Activated CD4-positive, alpha-beta T cell treated with anti-CD3 and anti-CD28 coated beads, Interleukin-2, Interleukin-6, amounts not matched to agents 100 ng/mL and 50 ng/mL, durations not matched to agents 16 hours and 8 hours (primary cell): ENCODE measurements around the gene ENTPD3.
A peak's percentile ranks its signal among the peaks of the same experiment; 100 is the strongest.
"Not testable (repeated sequence)": the region's sequence is repeated elsewhere in the genome, so short reads cannot be mapped to it uniquely, and the experiment has no call there.

Experiments used
- DNase-seq: peaks from one replicate; pipeline ENCODE4 v3.0.0-alpha.2; 2020

ENTPD3 gene

DNA sequence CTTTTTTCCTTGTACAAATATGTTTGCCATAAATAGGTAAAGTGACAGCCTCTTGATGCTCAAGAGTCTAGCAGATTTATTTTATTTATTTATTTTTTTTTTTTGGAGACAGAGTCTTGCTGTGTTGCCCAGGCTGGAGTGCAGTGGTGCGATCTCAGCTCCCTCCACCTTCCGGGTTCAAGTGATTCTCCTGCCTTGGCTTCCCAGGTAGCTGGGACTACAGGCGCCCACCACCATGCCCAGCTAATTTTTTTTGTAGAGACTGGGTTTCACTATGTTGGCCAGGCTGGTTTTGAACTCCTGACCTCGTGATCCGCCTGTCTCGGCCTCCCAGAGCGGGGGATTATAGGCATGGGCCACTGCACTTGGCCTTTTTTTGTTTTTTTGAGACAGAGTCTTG lies 75.9 kb downstream of the ENTPD3 start:
- not testable (repeated sequence) for DNase-seq

DNA sequence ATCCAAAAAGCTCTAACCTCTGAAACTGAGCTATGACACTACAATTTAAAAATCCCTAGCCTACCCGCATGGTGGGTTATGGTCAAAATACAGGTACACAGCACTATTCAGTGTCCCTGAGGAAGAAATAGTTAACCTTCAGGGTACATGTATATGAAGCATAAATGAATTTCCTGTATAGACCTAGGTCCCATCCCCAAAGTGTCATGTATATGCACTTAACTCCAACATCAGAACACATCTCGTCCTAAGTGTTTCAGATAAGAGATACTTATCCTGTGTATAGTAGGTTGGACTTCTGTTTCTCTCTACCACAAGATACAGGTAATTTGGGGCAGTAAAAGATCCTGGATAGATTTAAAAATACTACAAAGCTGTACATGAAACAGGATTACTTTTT lies 76.6 kb downstream of the ENTPD3 start:
- DNase-seq: no peak

DNA sequence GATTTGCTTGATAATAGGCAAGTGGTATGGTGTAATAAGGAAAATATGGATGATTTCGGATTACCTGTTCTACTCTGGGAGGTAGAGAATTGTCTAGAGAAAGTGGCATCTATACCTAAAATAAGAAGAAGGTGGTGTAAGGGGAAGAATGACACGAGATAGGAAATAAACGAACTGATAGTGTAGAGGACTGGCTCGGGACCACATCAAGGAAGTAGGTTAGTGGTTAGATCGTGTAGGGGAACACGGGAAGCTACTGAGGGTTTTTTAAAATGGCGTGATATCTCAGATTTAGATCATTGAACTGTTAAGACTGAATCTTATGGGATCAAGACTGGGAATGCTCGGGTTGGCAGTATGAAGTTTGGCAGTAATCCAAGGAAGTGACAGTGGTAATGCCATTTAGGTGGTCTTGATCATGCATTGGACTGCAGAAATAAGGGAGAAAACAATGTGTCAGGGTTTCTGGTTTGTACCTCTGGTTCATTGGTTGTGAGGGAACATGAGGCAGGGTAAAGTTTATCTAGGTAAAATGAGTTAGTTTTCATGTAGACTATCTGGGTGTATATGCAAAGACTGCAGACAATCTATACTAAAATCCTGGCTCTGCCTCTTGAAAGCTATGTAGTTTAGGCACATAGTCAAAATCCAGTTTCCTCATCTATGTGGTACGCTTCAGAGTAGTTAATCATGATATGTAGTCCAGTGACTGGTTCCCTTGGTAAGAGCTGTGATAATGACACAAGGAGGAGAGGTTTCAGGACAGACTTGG lies 77.5 kb downstream of the ENTPD3 start:
- no peak for DNase-seq

DNA sequence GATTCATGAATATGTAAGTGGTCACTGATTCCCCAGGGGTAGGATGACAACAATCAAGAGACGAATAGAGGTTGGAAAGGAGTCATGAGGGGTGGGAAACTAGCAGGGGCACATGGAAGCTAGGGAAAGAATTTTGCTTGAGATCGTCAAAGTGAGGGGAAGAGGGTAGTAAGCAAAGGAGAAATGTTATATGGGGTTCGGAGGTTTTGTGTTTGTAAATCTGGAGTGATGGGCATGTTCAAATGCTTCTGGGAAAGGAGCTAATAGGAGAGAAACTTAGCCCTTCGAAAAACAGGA lies 78.1 kb downstream of the ENTPD3 start:
- DNase-seq: no peak

DNA sequence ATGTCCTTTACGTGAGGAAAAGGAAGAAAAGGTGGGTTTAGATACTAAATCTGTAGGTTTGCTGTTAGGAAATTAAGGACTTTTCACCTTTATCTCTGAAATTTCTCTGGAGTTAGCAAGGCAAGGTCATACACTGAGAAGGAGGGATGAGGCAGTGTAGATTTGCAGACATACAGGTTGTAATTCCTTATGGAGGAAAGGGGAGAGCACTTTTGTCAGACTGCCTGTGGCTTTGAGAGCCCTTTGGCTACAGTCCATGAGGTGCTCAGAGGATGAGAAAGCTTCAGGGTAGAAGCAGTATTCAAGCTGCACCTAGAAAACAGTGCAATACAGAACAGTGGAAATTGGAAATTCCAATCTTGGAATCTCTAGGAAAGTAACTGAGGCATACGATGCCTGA lies 78.5 kb downstream of the ENTPD3 start:
- DNase-seq: no peak

DNA sequence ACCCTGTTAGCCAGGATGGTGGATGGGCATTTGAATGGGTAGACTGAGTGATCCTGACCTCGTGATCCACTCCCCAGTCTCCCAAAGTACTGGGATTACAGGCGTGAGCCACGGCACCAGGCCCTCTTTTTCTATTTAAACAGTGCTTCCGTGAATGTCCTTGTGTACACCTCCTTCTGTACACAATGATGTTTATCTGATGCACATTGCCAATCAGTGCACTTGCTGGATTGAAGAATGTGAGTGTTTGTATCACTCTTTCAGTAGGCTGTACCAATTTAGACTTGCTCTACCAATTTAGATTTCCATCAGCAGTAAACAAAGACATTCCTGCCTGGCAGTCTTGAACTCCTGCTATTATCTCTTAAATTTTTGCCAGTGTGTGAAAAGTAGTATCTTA lies 81.0 kb downstream of the ENTPD3 start:
- DNase-seq: no peak

DNA sequence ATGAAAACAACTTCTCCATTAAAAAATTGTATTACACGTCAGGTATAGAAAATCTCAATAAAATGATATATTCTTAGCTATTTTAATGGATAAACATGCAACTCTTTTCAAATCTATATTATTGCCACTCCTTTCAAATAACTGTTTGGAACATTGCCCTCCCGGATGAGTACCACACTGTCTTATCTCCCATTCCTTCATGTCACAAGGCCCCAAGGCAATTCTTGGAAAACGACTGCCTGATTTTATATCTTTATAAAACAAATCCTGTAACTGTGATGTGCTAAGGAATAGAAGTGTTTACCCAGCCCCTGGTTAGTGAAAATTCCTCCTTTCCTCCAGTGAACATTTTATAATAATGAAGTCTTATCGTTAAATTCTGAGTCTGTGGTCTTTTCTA lies 83.7 kb downstream of the ENTPD3 start:
- no peak for DNase-seq

DNA sequence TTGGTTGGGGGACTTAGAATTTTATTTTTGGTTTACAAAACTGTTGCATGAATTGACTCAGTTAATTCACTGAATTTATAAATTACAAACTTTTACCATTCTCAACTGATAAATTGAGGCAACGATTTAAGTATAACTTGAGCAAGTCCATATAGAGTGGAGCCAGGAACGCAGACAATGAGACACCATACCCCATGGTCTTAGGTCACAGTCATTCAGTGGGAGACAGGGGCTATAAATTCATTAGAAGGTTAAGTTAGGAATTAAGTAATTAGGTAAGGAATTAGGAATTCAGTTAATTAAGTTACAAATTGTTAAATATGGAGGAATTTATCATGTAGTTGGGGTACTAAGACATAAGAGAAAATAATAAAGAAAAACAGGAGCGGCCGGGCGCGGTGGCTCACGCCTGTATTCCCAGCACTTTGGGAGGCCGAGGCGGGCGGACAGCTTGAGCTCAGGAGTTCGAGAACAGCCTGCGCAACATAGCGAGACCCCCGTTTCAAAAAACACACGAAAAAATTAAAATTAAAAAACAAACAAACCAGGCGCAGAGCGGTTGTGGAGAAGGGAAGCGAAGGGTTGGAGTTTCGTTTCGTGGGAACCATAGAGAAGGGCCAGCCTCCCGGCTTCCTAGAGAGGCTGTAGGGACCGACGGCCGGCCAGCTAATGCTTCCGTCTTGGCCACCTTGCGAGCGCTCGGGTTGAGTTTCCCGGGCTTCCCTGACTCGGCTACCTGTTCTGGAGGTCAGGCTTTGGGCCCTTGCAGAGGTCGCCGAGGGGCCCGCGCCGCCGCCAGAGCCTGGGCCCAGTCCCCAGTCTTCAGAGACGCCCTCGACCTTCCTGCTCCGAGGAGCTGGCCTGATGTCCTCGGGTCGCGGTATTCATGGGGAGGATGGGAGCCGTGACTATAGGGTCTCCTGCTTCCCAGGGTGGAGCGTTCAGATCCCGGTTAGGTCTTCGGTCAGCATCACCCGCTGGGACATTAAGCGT lies 89.8 kb downstream of the ENTPD3 start, which contains the start of gene ZNF619:
Gene ZNF619 (plus strand): TSS at position 645 of the 993 bp plus-strand sequence. CDS start 858 bp downstream, outside the sequence.
- DNase-seq: peak; percentile 68

DNA sequence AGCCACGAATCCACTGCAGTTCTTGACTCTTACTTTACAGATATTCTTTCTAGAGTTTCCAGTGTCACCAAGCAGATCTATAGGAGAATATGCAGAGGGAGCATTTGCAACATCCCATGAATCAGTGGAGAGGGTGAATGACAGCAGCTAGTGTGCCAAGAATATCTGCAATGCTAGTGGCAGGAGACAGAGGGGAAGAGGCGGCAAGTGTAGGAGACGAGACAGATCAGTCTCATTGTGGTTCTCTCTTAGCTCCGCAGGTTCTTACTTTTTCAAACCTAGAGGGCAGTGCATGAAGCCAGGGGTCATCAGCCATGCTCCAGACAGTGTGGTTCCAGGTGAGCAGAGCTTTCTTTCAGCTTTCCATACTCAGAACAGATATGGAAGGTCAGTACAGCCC lies 90.7 kb downstream of the ENTPD3 start:
- DNase-seq: no peak
